PFSK-1 (cell line): Measurements from ENCODE around the gene ZNF879.

ENCODE experiments used
- FOXP2 ChIP-seq: optimal IDR thresholded peaks from 2 replicates; pipeline ENCODE3; 2011; ENCODE audit warnings: borderline replicate concordance, control low read depth, inconsistent platforms; ENCODE audit not compliant: insufficient read depth; ENCODE audit errors: extremely low read length, extremely low read depth
- POLR2AphosphoS5 ChIP-seq: IDR thresholded peaks from 2 replicates; pipeline ENCODE4 v1.6.1; 2012; ENCODE audit warnings: low read depth, mild to moderate bottlenecking, control low read depth, low read length, moderate library complexity
- REST ChIP-seq, 2 experiments: IDR thresholded peaks; 2 replicates each; pipeline versions ENCODE4 v1.6.1 to v1.8.0; 2011 to 2012; ENCODE audit warnings: low read depth in 2 of 2, low read length in 2 of 2, control low read depth in 1 of 2, inconsistent platforms in 1 of 2, mild to moderate bottlenecking in 1 of 2, moderate library complexity in 1 of 2; ENCODE audit not compliant: insufficient read depth in 1 of 2
- SIN3A ChIP-seq: IDR thresholded peaks from 2 replicates; pipeline ENCODE4 v1.6.1; 2012; ENCODE audit warnings: mild to moderate bottlenecking, low read length, moderate library complexity, borderline replicate concordance; ENCODE audit not compliant: insufficient read depth
- TAF1 ChIP-seq: IDR thresholded peaks from 2 replicates; pipeline ENCODE4 v1.6.1; 2012; ENCODE audit warnings: low read length, control low read depth, borderline replicate concordance; ENCODE audit not compliant: insufficient read depth

The ZNF879 gene

DNA sequence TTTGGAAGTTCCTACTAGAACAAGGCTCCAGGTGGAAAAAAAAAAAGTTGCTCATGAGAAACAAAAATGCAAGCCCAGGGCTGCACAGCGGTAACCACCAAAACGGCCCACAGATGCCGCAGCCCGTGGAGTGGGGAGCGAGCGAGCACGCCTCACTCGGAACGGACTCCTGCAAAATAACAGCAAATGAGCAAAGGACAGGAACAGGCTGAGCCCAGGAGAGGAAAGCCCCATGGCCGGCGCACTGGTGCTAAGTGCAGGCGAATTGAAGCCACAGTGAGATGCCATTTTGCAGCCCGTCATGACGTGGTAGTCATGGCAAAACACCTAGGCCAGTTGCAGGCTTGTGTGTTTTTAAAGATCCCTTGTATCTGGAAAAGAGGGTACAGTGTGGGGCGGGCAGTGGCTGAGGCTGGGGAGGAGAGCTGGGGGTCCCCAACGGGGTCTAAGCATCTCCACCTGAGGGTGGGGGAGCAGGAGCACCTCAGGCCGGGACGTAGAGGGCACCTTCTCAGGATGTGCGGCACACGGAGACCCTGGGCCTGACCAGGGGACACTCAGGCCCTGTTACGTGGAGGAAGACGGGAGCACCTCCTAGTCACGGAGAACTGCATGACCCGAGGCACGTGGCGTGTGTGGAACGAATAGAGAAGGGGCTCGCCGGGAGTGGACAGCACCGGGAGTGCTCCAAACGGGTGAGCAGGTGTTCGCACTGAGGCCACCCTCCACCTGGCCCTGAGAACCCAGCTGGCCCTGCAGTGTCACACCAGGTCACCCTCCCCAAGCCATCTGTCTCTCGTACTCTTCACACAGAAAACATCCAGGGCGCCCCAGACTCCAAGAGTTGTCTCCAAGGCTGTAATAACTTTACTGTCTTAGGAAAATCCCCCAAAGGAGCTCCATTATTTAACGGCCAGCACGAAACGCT lies 39.2 kb upstream of the ZNF879 start:
- no peak for TF ChIP-seq REST (IDR thresholded peaks at IDR 0.05; ENCODE audit: insufficient read depth in 1 of 2, low read depth in 2 of 2, low read length in 2 of 2)
- no peak for TF ChIP-seq POLR2AphosphoS5

DNA sequence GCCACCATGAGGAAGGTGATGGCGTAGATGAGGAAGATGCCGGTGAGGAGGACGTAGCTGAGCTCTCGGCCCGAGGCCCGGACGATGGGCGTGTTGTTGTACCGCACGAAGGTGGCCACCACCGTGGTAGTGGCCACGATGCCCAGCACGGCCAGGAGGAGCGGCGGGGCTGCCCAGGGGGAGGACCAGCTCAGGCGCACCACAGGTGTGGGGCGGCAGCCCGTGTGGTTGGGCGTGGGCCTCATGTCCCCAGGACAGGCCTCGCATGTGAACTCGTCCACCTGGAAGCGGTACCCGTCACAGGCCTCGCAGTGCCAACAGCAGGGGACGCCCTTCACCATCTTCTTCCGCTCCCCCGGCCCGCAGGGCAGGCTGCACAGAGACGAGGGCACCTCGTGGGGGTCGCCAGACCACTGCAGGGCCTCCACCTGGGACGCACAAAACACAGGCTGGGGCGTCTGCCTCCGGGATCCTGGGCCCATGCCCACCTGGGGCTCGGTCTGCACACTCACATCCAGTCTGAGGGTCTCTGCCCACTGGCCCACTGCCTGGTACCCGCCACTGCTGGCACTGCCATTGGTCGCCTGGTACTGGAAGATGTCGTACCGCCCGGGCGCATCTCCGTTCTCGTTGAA lies 37.2 kb upstream of the ZNF879 start:
- TF ChIP-seq TAF1 (no peak), REST (IDR thresholded peaks at IDR 0.05; ENCODE audit: insufficient read depth in 1 of 2, low read depth in 2 of 2, low read length in 2 of 2) (no peak), SIN3A (no peak), FOXP2 (no peak), POLR2AphosphoS5 (no peak)

DNA sequence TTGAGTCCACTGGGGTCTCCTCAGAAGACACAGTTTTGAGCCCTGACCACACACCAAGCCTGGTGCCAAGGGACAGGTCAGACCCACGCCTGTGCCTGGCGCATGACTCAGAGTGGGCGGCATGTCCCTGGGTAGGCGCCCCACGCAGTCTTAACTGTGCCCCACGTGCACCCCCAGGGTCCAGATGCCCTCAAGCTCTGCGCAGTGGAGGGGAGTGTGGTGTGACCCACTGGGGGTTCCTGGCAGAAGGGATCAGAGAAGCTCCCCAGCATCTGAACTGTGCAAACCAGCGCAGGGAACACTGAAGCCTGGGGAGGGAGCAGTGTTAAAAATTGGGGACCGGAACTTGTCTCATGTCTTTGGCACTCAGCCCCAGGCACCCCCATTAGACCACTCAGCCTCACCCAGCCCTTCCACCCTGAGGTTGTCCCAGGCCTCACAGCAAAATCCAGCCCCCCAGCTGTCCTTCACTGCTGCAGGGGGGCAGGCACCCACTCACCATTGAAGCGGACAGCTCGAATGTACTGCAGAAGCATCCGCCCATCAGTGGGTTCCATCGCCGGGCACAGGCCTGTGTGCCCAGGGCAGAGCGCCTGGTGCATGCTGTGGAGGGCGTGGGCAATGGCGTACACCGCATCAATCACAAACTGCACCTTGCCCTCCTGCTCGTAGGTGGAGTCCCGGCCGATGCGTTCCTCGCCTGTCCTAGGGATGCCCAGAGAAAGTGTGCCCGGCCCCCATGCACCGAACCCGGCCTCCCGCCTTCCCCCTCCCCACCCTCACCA lies 35.0 kb upstream of the ZNF879 start:
- TF ChIP-seq SIN3A (no peak), TAF1 (no peak), POLR2AphosphoS5 (no peak), REST (IDR thresholded peaks at IDR 0.05; ENCODE audit: insufficient read depth in 1 of 2, low read depth in 2 of 2, low read length in 2 of 2) (no peak)

DNA sequence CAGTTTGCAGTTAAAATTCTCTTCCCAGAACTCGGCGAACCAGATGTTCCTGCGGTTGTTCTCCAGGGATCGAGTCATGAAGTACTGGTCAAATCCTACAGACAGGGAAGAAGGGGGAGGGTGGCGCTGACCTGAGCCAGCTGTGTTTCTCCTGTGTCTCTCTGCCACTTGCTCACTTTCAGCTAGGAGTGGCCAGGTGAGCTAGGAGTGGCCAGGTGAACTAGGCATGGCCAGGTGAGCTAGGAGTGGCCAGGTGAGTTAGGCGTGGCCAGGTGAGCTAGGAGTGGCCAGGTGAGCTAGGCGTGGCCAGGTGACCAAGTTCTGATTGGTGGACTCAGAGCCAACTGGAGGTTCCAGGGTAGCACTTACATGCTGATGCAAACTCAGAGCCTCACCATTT lies 34.3 kb upstream of the ZNF879 start:
- TF ChIP-seq SIN3A (no peak), TAF1 (no peak), POLR2AphosphoS5 (no peak), REST (IDR thresholded peaks at IDR 0.05; ENCODE audit: insufficient read depth in 1 of 2, low read depth in 2 of 2, low read length in 2 of 2) (no peak), FOXP2 (no peak)
